Mucosa of stomach (tissue), 1 donor: ENCODE measurements around the gene TEX14.

ENCODE experiments used
- H3K27me3 ChIP-seq: one replicate; pipeline ENCODE4 v1.7.0; 2013; ENCODE audit warnings: mild to moderate bottlenecking, low read length; ENCODE audit not compliant: control insufficient read depth, insufficient read depth
- H3K36me3 ChIP-seq: one replicate; pipeline ENCODE4 v1.7.0; 2013; ENCODE audit warnings: low read length; ENCODE audit not compliant: control insufficient read depth, insufficient read depth
- H3K4me1 ChIP-seq: one replicate; pipeline ENCODE4 v1.7.0; 2013; ENCODE audit warnings: mild to moderate bottlenecking, low read length; ENCODE audit not compliant: control insufficient read depth, insufficient read depth
- H3K4me3 ChIP-seq: one replicate; pipeline ENCODE4 v1.7.0; 2013; ENCODE audit warnings: low read length
- H3K9ac ChIP-seq: one replicate; pipeline ENCODE4 v1.7.0; 2013; ENCODE audit warnings: mild to moderate bottlenecking, low read length, moderate library complexity
- H3K9me3 ChIP-seq: one replicate; pipeline ENCODE4 v1.7.0; 2013; ENCODE audit warnings: mild to moderate bottlenecking, low read length, moderate library complexity; ENCODE audit not compliant: control insufficient read depth
- donor health status: Pancreatic carcinoma.

Gene TEX14

DNA sequence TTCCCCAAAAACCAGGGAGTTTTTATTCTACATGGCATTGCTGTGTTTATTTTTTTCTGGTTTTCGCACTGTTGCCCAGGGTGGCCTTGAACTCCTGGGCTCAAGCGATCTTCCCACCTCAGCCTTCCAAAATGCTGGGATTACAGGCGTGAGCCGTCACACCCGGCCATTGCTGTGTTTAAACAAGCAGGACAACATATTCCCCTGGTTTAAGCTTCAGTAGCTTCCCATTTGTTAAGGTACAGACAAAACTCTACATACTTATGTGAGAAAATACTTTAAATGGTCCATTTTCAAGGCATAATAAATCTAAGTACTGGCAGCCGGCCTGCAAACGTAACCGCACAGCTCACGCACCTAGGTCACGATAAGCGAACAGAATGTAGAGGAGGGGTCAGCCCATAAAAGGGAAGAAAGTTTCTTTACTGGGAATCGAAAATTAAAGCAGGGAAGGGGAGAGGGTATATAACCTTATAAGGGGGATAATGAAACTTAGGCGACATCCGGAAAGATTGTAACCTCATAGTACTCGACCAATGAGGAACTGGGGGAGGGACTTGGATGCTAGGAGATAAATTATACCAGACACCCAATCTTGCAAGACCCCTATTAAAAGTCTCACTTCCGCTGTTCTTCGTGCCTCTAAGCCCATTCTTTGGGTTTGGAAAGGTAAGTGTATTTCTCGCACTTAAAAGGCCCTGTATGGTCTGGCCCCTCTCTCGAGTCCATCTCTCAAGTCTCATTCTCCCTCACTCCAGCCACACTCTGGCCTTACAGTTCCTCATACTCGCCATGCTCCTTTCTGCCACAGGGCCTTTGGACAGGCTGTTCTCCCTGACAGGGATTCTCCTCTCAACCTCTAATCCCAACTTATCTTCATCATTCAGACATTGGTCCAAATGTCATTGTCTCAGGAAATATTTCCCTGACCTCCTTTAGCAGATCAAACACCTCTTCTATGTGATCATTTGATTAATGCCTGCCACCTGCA is 59.2 kb downstream of the TEX14 start:
- peak overlapping the region; percentile 65 for H3K9ac ChIP-seq
- H3K9me3 ChIP-seq = no peaks in the 10 kb centered on the region
- H3K36me3 ChIP-seq = no peaks in the 10 kb centered on the region

DNA sequence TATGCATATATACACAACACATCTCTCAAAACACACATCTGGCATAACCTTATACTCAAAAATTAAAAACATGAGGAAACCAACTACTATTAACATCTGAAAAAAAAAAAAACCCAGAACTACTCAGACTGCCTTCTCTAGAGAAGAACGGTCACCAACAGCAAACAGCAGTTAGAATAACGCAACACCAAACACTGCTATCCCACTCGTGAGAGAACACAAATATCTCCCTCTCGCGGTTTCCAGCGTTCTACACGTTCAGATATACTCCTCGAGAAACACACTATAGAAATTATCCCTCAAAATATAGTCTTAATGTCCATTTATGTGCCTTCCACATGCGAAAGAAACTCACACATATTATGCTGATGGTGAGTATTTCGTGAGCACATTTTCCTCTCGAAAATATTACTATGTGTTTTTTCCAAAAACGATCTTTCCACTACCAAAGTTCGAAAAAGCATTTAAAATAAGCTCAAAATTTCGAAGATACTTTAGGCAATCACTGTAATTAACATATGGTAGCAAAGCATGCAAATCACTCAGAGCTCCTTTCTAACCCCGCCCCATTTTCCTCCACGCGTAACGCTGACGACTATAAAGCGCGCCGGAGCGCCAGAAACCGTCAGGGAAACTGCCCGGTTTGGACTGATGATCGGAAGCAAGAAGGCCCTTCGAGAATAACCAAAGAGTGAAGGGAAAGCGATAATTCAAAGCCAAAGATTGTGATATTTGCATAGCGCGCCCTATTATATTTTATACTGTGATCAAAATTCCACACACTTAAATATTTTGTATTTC is 60.1 kb downstream of the TEX14 start:
- H3K27me3 ChIP-seq = no peaks in the 10 kb centered on the region
- no peaks in the 10 kb centered on the region for H3K36me3 ChIP-seq
- H3K4me1 ChIP-seq = peaks cover 10% of the 10 kb centered on the region
- H3K9me3 ChIP-seq = no peaks in the 10 kb centered on the region
- peak overlapping the region; percentile 65 for H3K9ac ChIP-seq
- peak overlapping the region; percentile 17 for H3K4me3 ChIP-seq

More for the DNA sequence above, 59.2 kb downstream of the TEX14 start:
- peaks cover 10% of the 10 kb centered on the region for H3K4me1 ChIP-seq
- no peaks in the 10 kb centered on the region for H3K27me3 ChIP-seq
- peak overlapping the region; percentile 17 for H3K4me3 ChIP-seq

DNA sequence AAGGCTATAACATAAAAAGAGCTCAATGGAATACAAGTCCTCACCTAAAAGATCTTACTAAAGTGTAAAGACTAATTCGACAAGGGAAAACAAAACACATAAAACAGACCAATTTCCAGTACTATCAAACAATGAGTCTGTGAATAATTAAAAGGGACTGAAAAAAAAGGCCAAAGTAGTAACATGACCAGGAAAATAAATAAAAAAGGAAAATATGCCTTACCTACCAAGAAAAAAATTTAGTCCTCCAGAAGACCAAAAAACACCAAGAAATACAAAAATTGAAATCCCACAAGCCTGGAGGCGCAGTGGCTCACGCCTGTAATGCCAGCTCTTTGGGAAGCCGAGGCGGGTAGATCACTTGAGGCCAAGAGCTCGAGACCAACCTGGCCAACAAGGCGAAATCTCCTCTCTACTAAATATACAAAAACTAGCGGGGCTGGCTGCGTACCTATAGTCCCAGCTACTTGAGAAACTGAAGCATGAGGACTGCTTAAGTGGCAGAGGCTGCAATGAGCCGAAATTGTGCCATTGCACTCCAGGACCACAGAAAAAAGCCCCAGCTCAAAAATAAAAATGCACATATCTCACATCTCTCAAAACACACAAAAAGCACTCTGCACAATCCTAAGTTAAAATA is 60.8 kb downstream of the TEX14 start:
- no peaks in the 10 kb centered on the region for H3K36me3 ChIP-seq
- peaks cover 10% of the 10 kb centered on the region for H3K4me1 ChIP-seq
- H3K9ac ChIP-seq = peak overlapping the region; percentile 65
- H3K4me3 ChIP-seq = no peak overlapping the region
- no peaks in the 10 kb centered on the region for H3K27me3 ChIP-seq
- no peaks in the 10 kb centered on the region for H3K9me3 ChIP-seq

DNA sequence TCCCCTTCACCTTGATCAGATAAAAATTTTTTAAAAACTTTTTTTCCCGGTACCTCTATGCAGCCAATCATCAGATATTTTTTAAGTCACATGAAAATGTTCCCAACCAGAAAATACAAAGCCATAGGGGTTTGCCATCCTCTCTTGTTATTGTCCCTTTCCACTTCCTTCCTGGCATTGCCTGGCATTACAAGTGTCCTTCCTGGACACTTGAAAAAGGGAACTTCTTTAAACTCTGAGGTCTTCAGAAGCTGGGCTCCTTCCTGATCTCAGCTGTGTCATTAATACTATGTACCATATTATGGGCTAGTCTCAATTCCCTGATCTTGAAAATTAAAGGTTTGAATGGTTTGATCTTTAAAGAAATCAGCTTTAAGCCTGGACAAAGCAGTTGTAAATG is 64.9 kb downstream of the TEX14 start:
- H3K36me3 ChIP-seq = no peaks in the 10 kb centered on the region
- H3K9ac ChIP-seq = no peak overlapping the region
- H3K4me1 ChIP-seq = peaks cover 7% of the 10 kb centered on the region
- H3K9me3 ChIP-seq = no peaks in the 10 kb centered on the region
- H3K27me3 ChIP-seq = no peaks in the 10 kb centered on the region
- no peak overlapping the region for H3K4me3 ChIP-seq

DNA sequence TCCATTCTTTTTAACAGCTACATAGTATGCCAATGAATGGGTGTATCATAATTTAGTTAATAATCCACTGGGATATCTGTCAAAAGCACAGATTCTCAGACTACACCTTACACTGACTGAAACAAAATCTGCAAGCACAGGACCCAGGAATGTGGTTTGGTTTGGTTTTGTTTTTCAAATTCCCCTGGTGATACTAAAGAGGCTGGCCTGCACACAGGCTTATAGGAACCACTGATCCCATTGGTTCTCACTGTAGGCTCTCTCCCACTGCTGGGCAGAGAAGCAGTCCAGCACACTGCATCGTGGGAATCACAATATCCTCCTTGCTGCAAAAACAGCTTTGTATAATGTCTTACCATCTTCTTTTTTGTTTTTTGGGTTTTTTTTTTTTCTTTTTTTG is 67.1 kb downstream of the TEX14 start:
- no peaks in the 10 kb centered on the region for H3K36me3 ChIP-seq
- H3K4me3 ChIP-seq = no peak overlapping the region
- no peaks in the 10 kb centered on the region for H3K27me3 ChIP-seq
- H3K4me1 ChIP-seq = no peaks in the 10 kb centered on the region
- no peaks in the 10 kb centered on the region for H3K9me3 ChIP-seq
- H3K9ac ChIP-seq = no peak overlapping the region

DNA sequence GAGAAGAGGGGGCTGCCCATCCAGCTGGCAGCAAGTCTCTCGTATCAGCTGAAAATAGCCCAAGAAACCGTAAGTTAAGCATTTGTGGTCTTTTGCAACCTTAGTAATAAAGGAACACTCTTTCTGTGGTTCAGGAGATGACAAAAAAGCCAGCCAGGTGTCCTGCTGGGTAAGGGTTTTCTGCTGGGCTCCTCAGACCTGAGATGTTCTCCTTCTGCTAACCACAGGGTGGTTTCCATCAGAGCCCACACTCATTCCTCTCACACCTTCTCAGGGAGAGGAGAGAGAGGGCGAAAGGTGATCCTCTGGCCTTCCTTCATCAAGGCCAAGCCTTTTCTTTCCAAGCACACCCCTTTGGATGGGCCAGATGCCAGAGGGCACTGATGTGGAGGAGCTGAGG is 70.7 kb downstream of the TEX14 start:
- Histone ChIP-seq H3K9me3 (no peaks in the 10 kb centered on the region), H3K4me1 (no peaks in the 10 kb centered on the region), H3K27me3 (no peaks in the 10 kb centered on the region), H3K4me3 (no peak overlapping the region), H3K36me3 (no peaks in the 10 kb centered on the region), H3K9ac (no peak overlapping the region)

DNA sequence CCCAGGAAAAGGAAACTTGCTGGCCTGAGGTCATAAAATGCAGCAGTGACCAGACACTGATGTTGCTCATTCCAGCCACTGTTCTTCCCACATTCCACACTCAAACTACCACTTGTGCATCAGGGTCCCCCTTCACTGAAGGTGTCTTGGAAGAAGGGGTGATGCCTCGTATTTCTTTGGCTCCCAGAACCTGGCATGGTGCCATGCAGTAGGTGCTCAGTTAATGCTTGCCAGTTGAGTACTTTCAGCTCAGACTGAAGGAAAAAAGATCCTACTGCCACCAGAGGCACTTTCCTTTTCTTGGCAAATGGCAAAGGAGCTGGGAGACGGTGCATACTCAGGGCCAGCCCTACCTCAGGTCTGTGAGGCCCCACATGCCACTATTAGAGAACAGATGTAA is 73.5 kb downstream of the TEX14 start:
- no peaks in the 10 kb centered on the region for H3K27me3 ChIP-seq
- no peak overlapping the region for H3K9ac ChIP-seq
- H3K4me1 ChIP-seq = no peaks in the 10 kb centered on the region
- no peaks in the 10 kb centered on the region for H3K36me3 ChIP-seq
- no peak overlapping the region for H3K4me3 ChIP-seq
- no peaks in the 10 kb centered on the region for H3K9me3 ChIP-seq

DNA sequence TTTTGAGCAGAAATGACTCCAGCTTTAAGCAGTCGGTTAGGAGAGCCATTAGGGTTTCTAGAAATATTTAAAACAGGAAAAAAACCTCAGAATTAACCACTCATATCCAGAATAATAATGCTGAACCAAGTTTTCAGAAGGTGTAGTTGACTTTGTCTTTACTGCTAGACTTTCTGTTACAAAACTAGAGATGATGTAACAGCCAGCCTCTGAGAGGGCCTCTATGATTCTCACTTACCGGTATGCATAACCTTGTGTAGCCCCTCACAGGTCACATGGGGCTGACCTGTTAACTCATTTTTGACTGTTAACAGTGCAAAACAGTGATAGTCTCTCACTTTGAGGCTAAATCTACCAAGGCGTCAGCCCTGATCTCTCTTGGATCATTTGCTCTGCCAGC is 74.3 kb downstream of the TEX14 start:
- Histone ChIP-seq H3K27me3 (no peaks in the 10 kb centered on the region), H3K9me3 (no peaks in the 10 kb centered on the region), H3K4me1 (no peaks in the 10 kb centered on the region), H3K9ac (no peak overlapping the region), H3K36me3 (no peaks in the 10 kb centered on the region), H3K4me3 (no peak overlapping the region)

DNA sequence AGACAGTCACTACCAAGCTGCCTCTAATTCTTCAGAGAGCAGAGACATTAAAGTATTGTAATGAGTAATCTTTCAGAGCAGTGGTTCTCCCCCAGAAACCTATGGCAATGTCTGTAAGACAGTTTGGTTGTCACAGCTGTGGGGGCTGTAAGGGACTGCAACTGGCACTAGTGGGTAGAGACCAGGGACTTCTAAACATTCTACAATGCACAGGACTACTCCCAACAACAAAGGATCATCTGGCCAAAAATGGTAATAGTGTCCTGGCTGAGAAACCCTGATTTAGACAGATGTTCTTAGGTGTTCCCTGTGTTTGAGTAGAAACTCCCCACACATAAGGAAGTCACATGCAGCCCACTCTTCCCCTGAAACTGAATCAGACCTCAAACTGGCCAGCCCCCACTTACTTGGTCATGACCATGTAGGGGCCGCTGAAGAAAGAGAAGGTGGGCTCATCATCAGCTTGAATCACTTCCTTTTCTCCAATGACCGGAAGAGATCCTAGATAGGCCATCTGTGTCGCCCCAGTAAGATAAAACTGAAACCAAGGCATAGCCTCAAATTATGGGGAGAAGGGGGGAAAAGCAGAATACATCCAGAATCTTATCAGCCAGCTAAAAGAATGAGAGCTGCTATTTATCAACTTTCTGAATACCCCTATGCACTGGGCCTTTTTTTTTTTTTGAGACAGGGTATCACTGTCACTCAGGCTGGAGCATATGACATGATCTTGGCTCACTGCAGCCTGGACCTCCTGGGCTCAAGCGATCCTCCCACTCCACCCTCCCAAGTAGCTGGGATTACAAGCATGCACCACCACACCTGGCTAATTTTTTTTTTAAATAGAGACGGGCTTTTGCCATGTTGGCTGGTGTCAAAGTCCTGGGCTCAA is 75.8 kb downstream of the TEX14 start:
- H3K4me1 ChIP-seq = no peaks in the 10 kb centered on the region
- H3K36me3 ChIP-seq = no peaks in the 10 kb centered on the region
- H3K4me3 ChIP-seq = no peak overlapping the region
- H3K9me3 ChIP-seq = no peaks in the 10 kb centered on the region
- H3K27me3 ChIP-seq = no peaks in the 10 kb centered on the region
- H3K9ac ChIP-seq = no peak overlapping the region

DNA sequence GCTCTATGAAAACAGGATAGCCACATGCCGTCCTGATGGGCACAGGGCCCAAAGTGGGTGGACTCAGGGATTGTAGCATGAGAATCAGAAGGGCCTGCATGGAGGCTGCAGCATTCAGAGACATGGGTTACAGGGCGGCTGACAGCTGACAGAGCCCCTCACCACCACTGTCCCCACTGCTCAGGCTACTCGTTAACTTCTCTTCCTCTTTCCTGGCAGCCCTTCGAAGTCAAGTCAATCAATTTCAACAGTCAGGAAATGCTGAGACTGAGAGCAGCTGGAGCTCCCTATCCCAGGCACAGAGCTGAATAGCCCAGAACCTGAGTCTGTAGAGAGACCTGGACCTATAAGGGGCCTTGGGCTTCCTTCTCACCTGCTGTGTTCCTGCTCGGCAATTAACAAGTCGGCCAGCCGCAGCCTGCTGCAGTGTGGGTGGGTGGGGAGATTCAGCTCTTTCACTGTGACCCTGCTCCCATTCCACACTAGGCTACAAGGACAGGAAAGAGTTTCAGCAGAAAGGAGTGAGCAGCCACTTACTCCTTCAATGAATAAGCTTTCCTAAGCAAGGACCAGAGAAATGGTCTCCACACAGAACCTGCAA is 76.9 kb downstream of the TEX14 start:
- no peak overlapping the region for H3K9ac ChIP-seq
- no peaks in the 10 kb centered on the region for H3K27me3 ChIP-seq
- no peak overlapping the region for H3K4me3 ChIP-seq
- no peaks in the 10 kb centered on the region for H3K36me3 ChIP-seq
- H3K4me1 ChIP-seq = no peaks in the 10 kb centered on the region
- H3K9me3 ChIP-seq = no peaks in the 10 kb centered on the region

DNA sequence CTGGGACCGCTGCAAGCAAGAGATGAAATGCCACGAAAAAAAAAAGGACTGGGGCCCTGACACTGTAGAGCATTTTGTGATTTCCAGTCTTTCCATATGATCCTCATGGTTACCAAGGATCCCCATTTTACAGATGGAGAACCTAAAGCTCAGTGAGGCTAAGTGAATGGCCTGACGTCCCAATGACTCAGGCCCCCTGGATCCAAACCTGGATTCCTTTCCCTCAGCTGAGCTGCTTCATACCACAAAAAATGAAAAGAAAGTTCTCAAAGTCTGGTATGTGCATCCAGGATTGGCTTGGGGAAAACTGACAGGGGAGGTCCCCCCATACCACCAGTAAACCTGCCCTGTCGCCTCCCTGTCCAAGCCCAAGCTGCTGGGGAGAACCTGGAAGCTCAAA is 80.5 kb downstream of the TEX14 start:
- no peak overlapping the region for H3K4me3 ChIP-seq
- H3K27me3 ChIP-seq = no peaks in the 10 kb centered on the region
- no peaks in the 10 kb centered on the region for H3K4me1 ChIP-seq
- no peaks in the 10 kb centered on the region for H3K36me3 ChIP-seq
- H3K9me3 ChIP-seq = no peaks in the 10 kb centered on the region
- no peak overlapping the region for H3K9ac ChIP-seq
